ENCODE data around the gene DISC1.

Gene DISC1

GRCh38 chr1:232018231-232019025 lies 391.8 kb downstream of the DISC1 start:
- in situ Hi-C loops (cut with MboI; ENCODE audit: low sequenced_read_pairs): no loop called here

GRCh38 chr1:232019026-232019340 lies 392.4 kb downstream of the DISC1 start:
- in situ Hi-C loops (cut with MboI; ENCODE audit: low sequenced_read_pairs): no loop called here

GRCh38 chr1:232020352-232020751 lies 393.8 kb downstream of the DISC1 start:
- in situ Hi-C loops (cut with MboI; ENCODE audit: low sequenced_read_pairs): no loop called here

GRCh38 chr1:232029315-232029714 lies 402.7 kb downstream of the DISC1 start:
- in situ Hi-C loops (cut with MboI; ENCODE audit: low sequenced_read_pairs): no loop called here

- in situ Hi-C loops (cut with MboI; ENCODE audit: low sequenced_read_pairs): no loop called here
Observed at GRCh38 chr1:232031156-232031555, 404.6 kb downstream of the DISC1 start.

GRCh38 chr1:232033285-232033684 lies 406.7 kb downstream of the DISC1 start:
- in situ Hi-C loops (cut with MboI; ENCODE audit: low sequenced_read_pairs): no loop called here

GRCh38 chr1:232034556-232034955 lies 408.0 kb downstream of the DISC1 start:
- in situ Hi-C loops (cut with MboI; ENCODE audit: low sequenced_read_pairs): no loop called here

- in situ Hi-C loops (cut with MboI; ENCODE audit: low sequenced_read_pairs): no loop called here
Observed at GRCh38 chr1:232036181-232036933, 409.8 kb downstream of the DISC1 start.

GRCh38 chr1:232037774-232038388 lies 411.3 kb downstream of the DISC1 start:
- in situ Hi-C loops (cut with MboI; ENCODE audit: low sequenced_read_pairs): no loop called here

- in situ Hi-C loops (cut with MboI; ENCODE audit: low sequenced_read_pairs): no loop called here
Observed at GRCh38 chr1:232038706-232039677, 412.4 kb downstream of the DISC1 start.

- in situ Hi-C loops (cut with MboI; ENCODE audit: low sequenced_read_pairs): no loop called here
Observed at GRCh38 chr1:232040260-232040659, 413.7 kb downstream of the DISC1 start.

GRCh38 chr1:232044728-232045127 lies 418.1 kb downstream of the DISC1 start:
- in situ Hi-C loops (cut with MboI; ENCODE audit: low sequenced_read_pairs): no loop called here

GRCh38 chr1:232045139-232045994 lies 418.8 kb downstream of the DISC1 start:
- in situ Hi-C loops (cut with MboI; ENCODE audit: low sequenced_read_pairs): no loop called here

GRCh38 chr1:232046451-232047306 lies 420.1 kb downstream of the DISC1 start:
- in situ Hi-C loops (cut with MboI; ENCODE audit: low sequenced_read_pairs): no loop called here

- in situ Hi-C loops (cut with MboI; ENCODE audit: low sequenced_read_pairs): no loop called here
Observed at GRCh38 chr1:232047473-232047872, 420.9 kb downstream of the DISC1 start.

GRCh38 chr1:232048481-232048880 lies 421.9 kb downstream of the DISC1 start:
- in situ Hi-C loops (cut with MboI; ENCODE audit: low sequenced_read_pairs): no loop called here

- in situ Hi-C loops (cut with MboI; ENCODE audit: low sequenced_read_pairs): no loop called here
Observed at GRCh38 chr1:232049335-232049734, 422.7 kb downstream of the DISC1 start.

GRCh38 chr1:232057217-232057895 lies 430.8 kb downstream of the DISC1 start:
- in situ Hi-C loops (cut with MboI; ENCODE audit: low sequenced_read_pairs): no loop called here
